GM23248 (cell line): ENCODE data around the gene GLCCI1.

Source experiments
- EZH2 ChIP-seq: fragments of 200-600 bp; sonication (generic); IDR thresholded peaks from 2 replicates; pipeline ENCODE4 v1.6.1; 2018; ENCODE audit warnings: antibody characterized with exemption, mild to moderate bottlenecking; ENCODE audit not compliant: insufficient read depth, poor library complexity, severe bottlenecking
- EZH2phosphoT487 ChIP-seq: fragments of 200-600 bp; sonication (generic); IDR thresholded peaks from 2 replicates; pipeline ENCODE4 v1.6.1; 2018; ENCODE audit warnings: antibody characterized with exemption, moderate library complexity, mild to moderate bottlenecking, low read depth; ENCODE audit not compliant: insufficient read depth

DNA sequence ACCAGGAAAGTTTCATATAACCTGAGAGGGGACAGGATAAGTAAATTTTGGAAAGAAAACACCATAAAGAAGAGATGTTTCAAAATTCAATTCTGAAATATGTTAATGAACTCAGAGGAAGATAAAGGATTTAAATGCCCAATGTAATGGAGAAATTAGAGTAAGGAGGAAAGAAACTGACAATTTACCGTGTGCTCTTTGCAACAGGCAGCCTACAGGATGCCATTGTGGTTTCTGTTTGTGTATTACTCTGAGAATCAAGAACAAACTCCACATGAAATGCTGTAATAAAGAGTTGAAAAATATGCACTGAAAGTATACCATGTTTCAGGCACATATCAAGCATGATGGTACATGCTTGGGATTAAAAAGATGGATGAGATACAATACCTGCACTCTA, 44.8 kb upstream of the GLCCI1 start:
- TF ChIP-seq EZH2phosphoT487 (no peak), EZH2 (no peak)
